Right lobe of liver (tissue), 4 donors: ENCODE results near the gene PLXNC1.

Source experiments
- POLR2A ChIP-seq: fragments of 450-650 bp; IDR thresholded peaks from one replicate; pipeline ENCODE4 v1.6.1; 2017; ENCODE audit warnings: antibody characterized with exemption, mild to moderate bottlenecking
- TF ChIP-seq, protein P1 (sequence below), 4 donors: fragments of 200-600 bp in 3 of 4; fragments of 450-650 bp in 1 of 4; IDR thresholded peaks; one replicate each; pipeline versions ENCODE4 v1.5.1 to v1.8.0; 2016 to 2022; ENCODE audit warnings: antibody characterized with exemption in 4 of 4, mild to moderate bottlenecking in 2 of 4
- donor health status: DM: no; HTN: no; CAD: no.
- donor health status: DM: no; HTN: no; CAD: no.
- donor health status: DM: no; HTN: yes; CAD: no.

- TF ChIP-seq, protein P1, sequence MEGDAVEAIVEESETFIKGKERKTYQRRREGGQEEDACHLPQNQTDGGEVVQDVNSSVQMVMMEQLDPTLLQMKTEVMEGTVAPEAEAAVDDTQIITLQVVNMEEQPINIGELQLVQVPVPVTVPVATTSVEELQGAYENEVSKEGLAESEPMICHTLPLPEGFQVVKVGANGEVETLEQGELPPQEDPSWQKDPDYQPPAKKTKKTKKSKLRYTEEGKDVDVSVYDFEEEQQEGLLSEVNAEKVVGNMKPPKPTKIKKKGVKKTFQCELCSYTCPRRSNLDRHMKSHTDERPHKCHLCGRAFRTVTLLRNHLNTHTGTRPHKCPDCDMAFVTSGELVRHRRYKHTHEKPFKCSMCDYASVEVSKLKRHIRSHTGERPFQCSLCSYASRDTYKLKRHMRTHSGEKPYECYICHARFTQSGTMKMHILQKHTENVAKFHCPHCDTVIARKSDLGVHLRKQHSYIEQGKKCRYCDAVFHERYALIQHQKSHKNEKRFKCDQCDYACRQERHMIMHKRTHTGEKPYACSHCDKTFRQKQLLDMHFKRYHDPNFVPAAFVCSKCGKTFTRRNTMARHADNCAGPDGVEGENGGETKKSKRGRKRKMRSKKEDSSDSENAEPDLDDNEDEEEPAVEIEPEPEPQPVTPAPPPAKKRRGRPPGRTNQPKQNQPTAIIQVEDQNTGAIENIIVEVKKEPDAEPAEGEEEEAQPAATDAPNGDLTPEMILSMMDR (IDR thresholded peaks at IDR 0.05) = no peak
- no peak for TF ChIP-seq POLR2A
These were observed 21.8 kb downstream of the PLXNC1 start for GRCh38 chr12:94169966-94170689.
